Pancreas (tissue), 10 donors: ENCODE data around the gene SDK1. TPM values are rescaled to one million over a fixed set of nuclear protein-coding genes. Genes with fewer than 3 reads are reported as not detected.
"Not testable (repeated sequence)": the region's sequence is repeated elsewhere in the genome, so short reads cannot be mapped to it uniquely, and the experiment has no call there.

Experiments
- ATAC-seq, 4 donors: fragments of 200-7000 bp; cut with Tn5 transposase; one replicate each; pipeline versions ENCODE4 v1.8.0 to v1.9.1; 2020; ENCODE audit warnings: mild to moderate bottlenecking in 4 of 4, moderate library complexity in 4 of 4
- DNase-seq, 6 donors: peaks; one replicate each; pipeline ENCODE4 v3.0.0-alpha.2; 2020
- FAIRE-seq: peaks from 2 replicates; lab custom pipeline; 2012; peaks lifted over from hg19 to GRCh38; lab: Jason Lieb, UNC
- H3K27ac ChIP-seq, 4 donors: fragments of 200-600 bp; sonication (generic); 1 replicate in 3 of 4; 2 replicates in 1 of 4; pipeline versions ENCODE4 v1.5.0 to v1.8.0; 2020
- H3K27me3 ChIP-seq, 4 donors: fragments of 200-600 bp; one replicate each; pipeline ENCODE4 v1.8.0; 2021
- H3K36me3 ChIP-seq, 3 donors: fragments of 200-600 bp; sonication (generic) in 1 of 3; one replicate each; pipeline versions ENCODE4 v1.5.0 to v1.8.0; 2020 to 2021
- H3K4me1 ChIP-seq, 3 donors: fragments of 200-600 bp; one replicate each; pipeline ENCODE4 v1.8.0; 2021
- H3K4me3 ChIP-seq, 4 donors: fragments of 200-600 bp; sonication (generic) in 2 of 4; one replicate each; pipeline versions ENCODE4 v1.5.0 to v1.8.0; 2020 to 2021
- H3K9me3 ChIP-seq, 4 donors: fragments of 200-600 bp; one replicate each; pipeline ENCODE4 v1.8.0; 2021
- CTCF ChIP-seq, 4 donors: fragments of 200-600 bp; sonication (generic) in 3 of 4; IDR thresholded peaks; one replicate each; pipeline versions ENCODE4 v1.5.0 to v1.8.0; 2021; ENCODE audit warnings: antibody characterized with exemption in 4 of 4
- WGBS, 2 donors: extraction: QIAGEN DNeasy Blood & Tissue Kit; methylation state at CpG; one replicate each; pipeline ENCODE4 v1.1.7; 2013; 5-methylcytosine and 5-hydroxymethylcytosine counted together
- intact Hi-C, 3 donors: fragments of 100-400 bp; cut with DNase I; formaldehyde crosslinking; loops; one replicate each; pipeline versions ENCODE4 v1.11.1 to v1.14.2; 2022
- polyA plus RNA-seq, 2 donors: library from polyadenylated mRNA; stranded (reverse); fragments of 200-250 nt; gene quantifications; one replicate each; pipeline ENCODE4 v1.2.3, GENCODE V29; 2013
- total RNA-seq, 6 donors: library from RNA; stranded (reverse); fragmentation: NEBNext Ultra II Directional in 4 of 6; extraction: Animal tissue kit (Norgen Biotek cat#: 25700) in 4 of 6; gene quantifications; one replicate each; pipeline versions ENCODE4 v1.2.1 to v1.2.4, GENCODE V29; 2021 to 2023
- donor health status: healthy with polysubstance abuse.
- donor health status: DM: no; HTN: no; CAD: no; lungs with moderate emphysema.
- donor health status: DM: no; HTN: no; CAD: no.
- donor health status: control.
- donor health status: control.
- donor health status: Bipolar disorder and iron deficiency.
- donor health status: DM: yes; HTN: yes; CAD: no.
- donor health status: DM: no; HTN: no; CAD: no.
- donor health status: DM: no; HTN: no; CAD: no.
- donor health status: DM: yes; HTN: yes; CAD: no.

SDK1 gene
- total and polyA plus RNA-seq, 8 donors, result 10.8 to 30.8 (median 19.8) TPM

GRCh38 chr7:3754493-3755341 is 453.7 kb downstream of the SDK1 start:
- Histone ChIP-seq H3K9me3 (no peaks in the 10 kb centered on the region), H3K36me3 (no peaks in the 10 kb centered on the region), H3K4me3 (no peak overlapping the region), H3K27me3 (no peaks in the 10 kb centered on the region), H3K27ac (no peak overlapping the region), H3K4me1 (no peaks in the 10 kb centered on the region)
- intact Hi-C loops, result no loop called here
- no peak for DNase-seq
- peak in 3 of 4 donors; percentile 15 to 35 (median 30) for ATAC-seq
- no peak for TF ChIP-seq CTCF (IDR thresholded peaks at IDR 0.05)
- no peak for FAIRE-seq
- WGBS, 2 donors, result 64 to 71% methylated on average over 15 of the region's 15 CpGs

- ATAC-seq, H3K4me1 ChIP-seq, intact Hi-C loops, H3K27ac ChIP-seq, H3K4me3 ChIP-seq, H3K27me3 ChIP-seq, DNase-seq, H3K9me3 ChIP-seq, H3K36me3 ChIP-seq: not testable (repeated sequence)
- FAIRE-seq, result peak; percentile 61
- 94 to 95% methylated on average over 8 of the region's 8 CpGs for WGBS, 2 donors
Measured at GRCh38 chr7:3755778-3756453, 454.9 kb downstream of the SDK1 start.

- intact Hi-C loops, result no loop called here
- no peaks in the 10 kb centered on the region for H3K9me3 ChIP-seq
- no peaks in the 10 kb centered on the region for H3K27me3 ChIP-seq
- peaks cover 0 to 6% (median 0%) of the 10 kb centered on the region in 3 donors for H3K4me1 ChIP-seq
- H3K4me3 ChIP-seq, result no peak overlapping the region
- no peak for TF ChIP-seq CTCF (IDR thresholded peaks at IDR 0.05)
- no peak for FAIRE-seq
- ATAC-seq, result no peak
- DNase-seq, result no peak
- H3K27ac ChIP-seq, result no peak overlapping the region
- WGBS, 2 donors, result 93 to 95% methylated on average over 3 of the region's 3 CpGs
- H3K36me3 ChIP-seq, result no peaks in the 10 kb centered on the region
Measured at GRCh38 chr7:3757059-3757458, 456.0 kb downstream of the SDK1 start.

GRCh38 chr7:3760651-3761050 is 459.6 kb downstream of the SDK1 start:
- no peaks in the 10 kb centered on the region for H3K9me3 ChIP-seq
- FAIRE-seq (no peak), ATAC-seq (no peak), DNase-seq (no peak)
- peaks cover 0 to 6% (median 0%) of the 10 kb centered on the region in 3 donors for H3K4me1 ChIP-seq
- no peaks in the 10 kb centered on the region for H3K36me3 ChIP-seq
- 91 to 95% methylated on average over 5 of the region's 5 CpGs for WGBS, 2 donors
- no peak overlapping the region for H3K27ac ChIP-seq
- intact Hi-C loops, result no loop called here
- H3K4me3 ChIP-seq, result no peak overlapping the region
- TF ChIP-seq CTCF (IDR thresholded peaks at IDR 0.05), result no peak
- H3K27me3 ChIP-seq, result no peaks in the 10 kb centered on the region

GRCh38 chr7:3762146-3762831 is 461.2 kb downstream of the SDK1 start:
- FAIRE-seq (no peak), DNase-seq (no peak)

More at GRCh38 chr7:3762146-3762831, 461.2 kb downstream of the SDK1 start:
- TF ChIP-seq CTCF (IDR thresholded peaks at IDR 0.05), result no peak
- Histone ChIP-seq H3K27ac (no peak overlapping the region), H3K4me1 (peaks cover 0 to 6% (median 0%) of the 10 kb centered on the region in 3 donors), H3K27me3 (no peaks in the 10 kb centered on the region), H3K36me3 (no peaks in the 10 kb centered on the region), H3K4me3 (no peak overlapping the region), H3K9me3 (no peaks in the 10 kb centered on the region)
- intact Hi-C loops, result no loop called here
- WGBS, 2 donors, result 91 to 93% methylated on average over 11 of the region's 11 CpGs
- no peak for ATAC-seq
